Skeletal muscle satellite cell (primary cell): ENCODE measurements around the gene APCDD1L.
"Not testable (repeated sequence)": the region's sequence is repeated elsewhere in the genome, so short reads cannot be mapped to it uniquely, and the experiment has no call there.

Source experiments
- H3K27me3 ChIP-seq: 2 replicates; pipeline ENCODE4 v1.7.0; 2013; ENCODE audit warnings: low read length; ENCODE audit not compliant: control insufficient read depth, insufficient read depth
- H3K36me3 ChIP-seq: 2 replicates; pipeline ENCODE4 v1.7.0; 2013; ENCODE audit warnings: mild to moderate bottlenecking, control low read depth, low read length; ENCODE audit not compliant: insufficient read depth
- H3K4me1 ChIP-seq: 2 replicates; pipeline ENCODE4 v1.7.0; 2013; ENCODE audit warnings: low read length; ENCODE audit not compliant: control insufficient read depth, insufficient read depth
- H3K4me2 ChIP-seq: 2 replicates; pipeline ENCODE4 v1.7.0; 2013; ENCODE audit warnings: mild to moderate bottlenecking, low read length
- H3K4me3 ChIP-seq: 2 replicates; pipeline ENCODE4 v1.7.0; 2013; ENCODE audit warnings: low read length
- H3K9ac ChIP-seq: 2 replicates; pipeline ENCODE4 v1.7.0; 2013; ENCODE audit warnings: mild to moderate bottlenecking, low read depth, low read length, moderate library complexity
- H3K9me3 ChIP-seq: replicated peaks from 2 replicates; pipeline ENCODE4 v1.7.0; 2013; ENCODE audit warnings: mild to moderate bottlenecking, control low read depth, low read length

The APCDD1L gene

DNA sequence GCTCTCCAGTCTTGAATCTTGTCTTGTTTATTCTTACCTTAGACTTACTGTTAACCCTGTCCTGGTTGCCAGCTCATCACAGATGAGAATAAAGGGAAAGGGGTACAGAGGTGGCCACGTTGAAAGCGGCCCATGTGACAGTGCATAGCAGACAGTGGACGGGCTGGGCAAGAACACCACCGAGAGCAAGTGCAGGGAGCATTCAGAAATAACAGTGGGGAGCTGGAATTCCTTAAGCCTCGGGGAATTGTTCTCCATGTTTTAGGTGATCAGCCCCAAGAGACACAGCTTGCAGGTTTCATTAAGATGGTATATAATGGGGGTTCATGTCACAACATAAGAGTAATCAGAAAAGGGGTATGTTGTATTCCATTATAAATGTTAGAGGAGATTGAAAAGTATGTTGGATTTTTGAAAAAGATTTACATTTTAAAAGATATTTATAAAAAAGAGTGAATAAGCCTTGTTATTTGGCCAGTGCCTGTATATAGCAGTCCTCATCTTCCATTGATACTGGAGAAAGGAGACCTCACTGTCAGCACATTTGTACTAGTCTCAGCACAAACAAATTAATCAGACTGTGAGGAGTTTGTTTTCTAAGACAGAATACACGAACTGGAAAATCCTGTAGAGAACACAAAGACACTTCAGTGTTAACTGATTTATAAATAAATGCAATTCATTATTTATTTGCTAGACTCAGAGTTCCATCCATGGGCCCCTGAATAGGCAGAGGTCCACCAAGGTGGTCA is 90.8 kb downstream of the APCDD1L start:
- peaks cover 10% of the 10 kb centered on the region for H3K4me1 ChIP-seq
- H3K36me3 ChIP-seq: peaks cover 21% of the 10 kb centered on the region

DNA sequence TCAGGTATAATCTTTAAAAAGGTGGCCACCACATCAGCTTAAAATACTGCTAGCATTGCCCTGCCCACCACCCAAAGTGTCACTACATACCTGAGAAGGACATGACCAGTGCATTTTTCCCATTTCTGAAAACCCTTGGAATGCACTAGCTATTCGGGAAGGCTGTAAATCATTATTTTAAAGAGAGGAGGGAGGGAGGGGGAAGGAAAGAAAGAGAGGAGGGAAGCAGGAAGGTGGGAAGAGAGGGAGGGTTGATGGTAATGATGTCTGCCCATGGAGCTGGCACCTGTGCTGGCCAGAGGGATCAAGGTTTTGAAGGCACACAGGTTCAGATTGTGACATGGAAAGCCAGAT is 93.7 kb downstream of the APCDD1L start:
- Histone ChIP-seq H3K36me3 (peaks cover 28% of the 10 kb centered on the region), H3K4me3 (no peak overlapping the region), H3K9ac (no peak overlapping the region), H3K9me3 (no peaks in the 10 kb centered on the region), H3K27me3 (no peaks in the 10 kb centered on the region), H3K4me1 (peaks cover 10% of the 10 kb centered on the region), H3K4me2 (no peak overlapping the region)

More for the DNA sequence above, 90.8 kb downstream of the APCDD1L start:
- H3K9ac ChIP-seq: no peak overlapping the region
- H3K9me3 ChIP-seq: no peaks in the 10 kb centered on the region
- H3K4me2 ChIP-seq: no peak overlapping the region
- H3K4me3 ChIP-seq: no peak overlapping the region
- no peaks in the 10 kb centered on the region for H3K27me3 ChIP-seq

DNA sequence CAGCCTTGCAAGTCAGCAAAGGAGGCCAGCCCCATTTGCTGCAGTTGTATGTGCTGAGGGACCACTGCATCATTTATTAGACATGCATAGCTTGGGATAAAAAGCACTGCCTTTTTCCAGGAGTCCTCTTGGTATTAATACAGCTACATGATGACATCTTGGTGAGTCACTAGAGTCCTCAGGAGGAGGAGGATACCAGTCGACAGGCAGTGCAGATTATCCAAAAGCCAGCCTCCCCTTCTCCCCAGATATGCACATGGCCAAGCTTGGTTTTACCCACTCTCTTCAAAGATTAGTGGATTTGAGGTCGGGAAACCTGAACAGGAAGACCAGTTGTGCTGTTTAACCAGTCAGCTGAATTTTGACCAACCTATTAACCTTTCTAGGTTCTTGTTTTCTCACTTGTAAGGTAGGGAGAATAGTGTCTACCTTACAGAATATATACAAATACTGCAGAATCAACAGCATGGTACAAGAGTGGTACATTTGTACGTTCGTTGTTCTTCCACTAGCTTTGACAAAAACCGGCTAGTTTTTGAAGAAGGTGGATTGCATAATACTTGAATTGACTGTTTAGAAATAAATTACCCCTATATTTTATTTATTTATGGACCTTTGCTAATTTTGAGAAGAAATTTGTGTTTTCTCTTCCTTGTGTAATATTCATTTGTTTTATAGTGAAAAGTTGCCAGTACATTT is 94.3 kb downstream of the APCDD1L start:
- Histone ChIP-seq H3K9ac (no peak overlapping the region), H3K36me3 (peaks cover 29% of the 10 kb centered on the region), H3K27me3 (no peaks in the 10 kb centered on the region), H3K4me2 (no peak overlapping the region), H3K4me1 (peaks cover 10% of the 10 kb centered on the region), H3K4me3 (no peak overlapping the region), H3K9me3 (no peaks in the 10 kb centered on the region)

DNA sequence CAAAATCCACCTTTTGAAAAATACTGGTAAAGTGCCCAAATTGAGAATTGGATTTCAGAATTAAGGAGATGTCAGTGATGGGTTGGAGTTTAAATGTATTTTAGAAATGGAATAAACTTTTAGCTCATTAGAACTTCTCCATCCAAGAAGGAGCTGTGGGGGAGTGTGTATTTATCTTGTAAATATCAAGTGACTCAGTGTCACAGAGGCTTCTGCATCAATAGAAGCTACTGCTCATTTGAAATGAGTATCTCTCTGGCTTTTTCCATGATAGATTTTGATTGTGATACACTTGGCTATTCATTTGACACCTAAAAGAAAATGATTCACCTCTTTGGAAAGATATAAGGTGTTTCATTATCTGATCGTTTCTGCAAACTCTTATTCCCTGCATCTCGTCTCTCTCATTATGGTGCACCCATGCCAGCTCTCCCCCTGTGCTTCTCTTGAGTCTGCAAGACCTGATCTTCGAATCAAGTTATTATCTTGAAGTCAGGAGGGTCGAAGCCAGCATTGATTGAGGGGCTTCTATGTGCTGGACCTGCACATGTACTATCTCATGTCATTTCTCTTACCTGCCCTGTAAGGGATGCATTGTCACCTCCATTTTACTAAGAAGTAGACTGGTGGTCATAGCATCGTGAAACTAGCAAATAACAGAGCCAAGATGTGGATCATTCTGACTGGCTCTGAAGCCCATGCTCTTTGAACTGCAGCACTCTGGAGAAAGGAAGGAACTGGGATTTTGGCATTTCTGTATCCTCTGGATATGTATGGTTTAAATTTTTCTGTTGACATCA is 96.0 kb downstream of the APCDD1L start:
- H3K9ac ChIP-seq: no peak overlapping the region

DNA sequence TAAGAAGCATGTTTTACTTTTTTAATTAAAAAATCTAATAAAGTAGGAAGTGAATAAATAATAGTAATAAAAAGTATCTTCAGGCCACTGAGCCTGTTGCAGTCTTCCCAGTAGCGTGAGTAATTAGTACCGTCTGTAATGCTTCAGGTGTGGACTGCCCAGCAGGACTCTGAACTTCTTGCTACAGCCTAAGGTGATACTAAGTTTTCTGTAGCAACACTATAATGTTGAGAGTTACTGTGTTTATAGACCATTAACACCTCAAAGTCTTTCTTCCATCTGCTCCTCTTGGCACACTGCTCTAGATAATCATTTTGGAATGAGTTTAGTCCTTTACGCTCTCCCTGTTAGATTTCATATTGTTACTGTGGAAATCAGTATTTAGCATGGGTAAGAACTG is 97.8 kb downstream of the APCDD1L start:
- Histone ChIP-seq H3K4me2 (no peak overlapping the region), H3K27me3 (no peaks in the 10 kb centered on the region), H3K36me3 (peaks cover 24% of the 10 kb centered on the region), H3K4me3 (no peak overlapping the region), H3K9ac (no peak overlapping the region), H3K4me1 (peaks cover 10% of the 10 kb centered on the region), H3K9me3 (no peaks in the 10 kb centered on the region)

More for the DNA sequence above, 96.0 kb downstream of the APCDD1L start:
- peaks cover 10% of the 10 kb centered on the region for H3K4me1 ChIP-seq
- H3K9me3 ChIP-seq: no peaks in the 10 kb centered on the region
- H3K4me2 ChIP-seq: no peak overlapping the region
- H3K27me3 ChIP-seq: no peaks in the 10 kb centered on the region
- H3K4me3 ChIP-seq: no peak overlapping the region
- peaks cover 27% of the 10 kb centered on the region for H3K36me3 ChIP-seq

DNA sequence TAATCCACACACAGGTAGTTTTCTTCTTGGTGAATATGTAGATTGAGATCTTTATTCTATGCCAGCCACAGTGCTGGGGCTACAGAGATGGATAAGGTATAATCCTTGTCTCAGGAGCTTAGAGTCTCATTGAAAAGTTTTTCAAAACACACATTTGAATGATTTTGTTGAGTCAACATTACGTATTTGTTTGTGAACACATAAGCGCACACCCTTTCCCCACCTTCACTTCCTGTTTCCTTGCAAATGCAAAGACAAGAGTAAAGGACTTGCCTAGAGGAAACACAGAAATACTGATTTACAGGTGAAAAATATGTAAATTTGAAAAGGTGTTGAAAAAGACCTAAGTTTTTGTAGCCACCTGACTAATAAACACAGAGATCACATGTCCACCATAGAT is 98.4 kb downstream of the APCDD1L start:
- no peak overlapping the region for H3K9ac ChIP-seq
- H3K4me2 ChIP-seq: no peak overlapping the region
- peaks cover 22% of the 10 kb centered on the region for H3K36me3 ChIP-seq
- no peak overlapping the region for H3K4me3 ChIP-seq
- H3K27me3 ChIP-seq: no peaks in the 10 kb centered on the region
- H3K4me1 ChIP-seq: peaks cover 10% of the 10 kb centered on the region
- H3K9me3 ChIP-seq: no peaks in the 10 kb centered on the region

DNA sequence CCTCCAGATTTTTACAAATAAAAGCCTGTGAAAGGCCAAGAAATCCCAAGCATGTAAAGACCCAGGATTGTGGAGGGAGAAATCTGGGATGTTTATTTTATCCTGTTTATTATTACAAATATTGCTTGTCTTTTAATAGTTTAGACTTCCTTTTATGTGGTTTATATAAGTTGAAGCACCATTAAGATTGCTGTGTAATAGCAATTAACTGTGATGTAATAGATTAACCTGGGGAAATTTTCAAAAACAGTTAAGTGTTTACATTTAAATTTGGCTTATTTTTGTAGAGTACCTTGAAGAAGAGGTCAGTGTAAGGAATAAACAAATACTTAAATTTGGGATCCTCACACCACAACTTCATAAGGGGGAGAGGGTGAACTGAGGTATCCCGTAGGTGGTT is 99.1 kb downstream of the APCDD1L start:
- Histone ChIP-seq H3K4me1 (peaks cover 9% of the 10 kb centered on the region), H3K36me3 (peaks cover 17% of the 10 kb centered on the region), H3K9ac (no peak overlapping the region), H3K27me3 (no peaks in the 10 kb centered on the region), H3K9me3 (no peaks in the 10 kb centered on the region), H3K4me3 (no peak overlapping the region), H3K4me2 (no peak overlapping the region)

DNA sequence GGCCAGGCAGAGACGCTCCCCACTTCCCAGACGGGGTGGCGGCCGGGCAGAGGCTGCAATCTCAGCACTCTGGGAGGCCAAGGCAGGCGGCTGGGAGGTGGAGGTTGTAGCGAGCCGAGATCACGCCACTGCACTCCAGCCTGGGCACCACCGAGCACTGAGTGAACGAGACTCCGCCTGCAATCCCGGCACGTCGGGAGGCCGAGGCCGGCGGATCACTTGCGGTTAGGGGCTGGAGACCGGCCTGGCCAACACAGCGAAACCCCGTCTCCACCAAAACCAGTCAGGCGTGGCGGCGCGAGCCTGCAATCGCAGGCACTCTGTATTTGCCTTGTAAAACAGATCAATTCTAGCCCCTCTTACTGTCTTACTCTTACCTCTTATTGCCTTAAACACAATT is 100.4 kb downstream of the APCDD1L start:
- not testable (repeated sequence) for H3K9me3 ChIP-seq

DNA sequence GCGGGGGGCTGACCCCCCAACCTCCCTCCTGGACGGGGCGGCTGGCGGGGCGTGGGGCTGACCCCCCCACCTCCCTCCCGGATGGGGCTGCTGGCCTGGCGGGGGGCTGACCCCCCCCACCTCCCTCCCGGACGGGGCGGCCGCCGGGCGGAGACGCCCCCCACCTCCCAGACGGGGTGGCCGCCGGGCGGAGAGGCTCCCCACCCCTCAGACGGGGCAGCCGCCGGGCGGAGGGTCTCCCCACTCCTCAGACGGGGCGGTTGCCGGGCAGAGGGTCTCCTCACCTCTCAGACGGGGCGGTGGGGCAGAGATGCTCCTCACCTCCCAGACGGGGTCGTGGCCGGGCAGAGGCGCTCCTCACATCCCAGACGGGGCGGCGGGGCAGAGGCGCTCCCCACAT is 101.0 kb downstream of the APCDD1L start:
- not testable (repeated sequence) for H3K4me2 ChIP-seq, H3K9ac ChIP-seq, H3K4me1 ChIP-seq, H3K4me3 ChIP-seq, H3K27me3 ChIP-seq, H3K9me3 ChIP-seq
- peaks cover 13% of the 10 kb centered on the region for H3K36me3 ChIP-seq

More for the DNA sequence above, 100.4 kb downstream of the APCDD1L start:
- H3K4me2 ChIP-seq, H3K4me3 ChIP-seq, H3K27me3 ChIP-seq, H3K4me1 ChIP-seq, H3K9ac ChIP-seq: not testable (repeated sequence)
- H3K36me3 ChIP-seq: peaks cover 17% of the 10 kb centered on the region
